ENCODE measurements around the gene TMED1. TPM values are rescaled to one million over a fixed set of nuclear protein-coding genes. Genes with fewer than 3 reads are reported as not detected.

The TMED1 gene
- total and polyA plus RNA-seq, 9 of the 15 experiments (the other 6 are each of a cell fraction or from before 2014, with no cell fraction given), result 0.86 to 30.2 (median 23.5) TPM

DNA sequence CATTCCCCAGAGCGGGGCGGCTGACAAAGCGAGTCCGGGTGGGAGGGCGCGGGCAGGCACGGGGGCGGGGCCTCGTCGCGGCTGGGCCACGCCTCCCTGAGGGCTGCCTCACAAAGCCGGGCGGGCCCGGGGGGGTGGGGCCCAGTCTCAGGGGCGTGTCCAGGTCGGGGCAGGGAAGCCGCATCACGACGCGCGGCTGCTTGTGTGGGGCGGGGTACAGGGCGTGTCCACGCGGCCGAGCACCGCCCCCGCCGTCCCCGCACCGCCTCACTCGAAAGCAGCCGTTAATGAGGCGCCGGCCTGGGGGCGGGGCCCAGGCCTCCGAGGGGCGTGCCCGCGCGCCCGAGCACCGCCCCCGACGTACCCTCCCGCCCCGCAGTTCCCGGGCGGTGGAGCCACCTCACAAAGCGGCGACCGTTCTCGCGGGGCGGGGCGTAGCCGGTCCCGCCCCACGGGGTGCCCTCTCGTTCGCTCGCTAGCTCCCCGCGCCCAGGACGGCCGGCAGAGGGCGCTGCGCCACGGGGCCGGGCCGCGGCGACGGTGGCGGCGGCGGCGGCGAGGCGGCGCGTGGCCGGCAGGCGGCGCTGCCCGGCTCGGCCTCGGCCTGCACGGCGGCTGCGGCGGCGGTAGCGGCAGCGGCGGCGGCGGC lies 35.1 kb upstream of the TMED1 start, which contains the start of gene CARM1 (continued):
- TF ChIP-seq HOXB6 (CRISPR knock-in tag; IDR thresholded peaks at IDR 0.05; ENCODE audit: borderline replicate concordance), result no peak
- no peak for TF ChIP-seq ZNF124 (CRISPR knock-in tag; IDR thresholded peaks at IDR 0.05)
- TF ChIP-seq, protein P1, sequence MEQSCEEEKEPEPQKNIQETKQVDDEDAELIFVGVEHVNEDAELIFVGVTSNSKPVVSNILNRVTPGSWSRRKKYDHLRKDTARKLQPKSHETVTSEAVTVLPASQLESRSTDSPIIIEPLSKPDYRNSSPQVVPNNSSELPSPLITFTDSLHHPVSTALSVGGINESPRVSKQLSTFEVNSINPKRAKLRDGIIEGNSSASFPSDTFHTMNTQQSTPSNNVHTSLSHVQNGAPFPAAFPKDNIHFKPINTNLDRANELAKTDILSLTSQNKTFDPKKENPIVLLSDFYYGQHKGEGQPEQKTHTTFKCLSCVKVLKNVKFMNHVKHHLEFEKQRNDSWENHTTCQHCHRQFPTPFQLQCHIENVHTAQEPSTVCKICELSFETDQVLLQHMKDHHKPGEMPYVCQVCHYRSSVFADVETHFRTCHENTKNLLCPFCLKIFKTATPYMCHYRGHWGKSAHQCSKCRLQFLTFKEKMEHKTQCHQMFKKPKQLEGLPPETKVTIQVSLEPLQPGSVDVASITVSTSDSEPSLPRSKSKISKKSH (CRISPR knock-in tag; IDR thresholded peaks at IDR 0.05), result no peak
- no peak for TF ChIP-seq TFAM (CRISPR knock-in tag; conservative IDR thresholded peaks at IDR 0.05)
- TF ChIP-seq, protein P2, sequence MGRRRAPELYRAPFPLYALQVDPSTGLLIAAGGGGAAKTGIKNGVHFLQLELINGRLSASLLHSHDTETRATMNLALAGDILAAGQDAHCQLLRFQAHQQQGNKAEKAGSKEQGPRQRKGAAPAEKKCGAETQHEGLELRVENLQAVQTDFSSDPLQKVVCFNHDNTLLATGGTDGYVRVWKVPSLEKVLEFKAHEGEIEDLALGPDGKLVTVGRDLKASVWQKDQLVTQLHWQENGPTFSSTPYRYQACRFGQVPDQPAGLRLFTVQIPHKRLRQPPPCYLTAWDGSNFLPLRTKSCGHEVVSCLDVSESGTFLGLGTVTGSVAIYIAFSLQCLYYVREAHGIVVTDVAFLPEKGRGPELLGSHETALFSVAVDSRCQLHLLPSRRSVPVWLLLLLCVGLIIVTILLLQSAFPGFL (CRISPR knock-in tag; IDR thresholded peaks at IDR 0.05), result no peak
- TF ChIP-seq, protein P3, sequence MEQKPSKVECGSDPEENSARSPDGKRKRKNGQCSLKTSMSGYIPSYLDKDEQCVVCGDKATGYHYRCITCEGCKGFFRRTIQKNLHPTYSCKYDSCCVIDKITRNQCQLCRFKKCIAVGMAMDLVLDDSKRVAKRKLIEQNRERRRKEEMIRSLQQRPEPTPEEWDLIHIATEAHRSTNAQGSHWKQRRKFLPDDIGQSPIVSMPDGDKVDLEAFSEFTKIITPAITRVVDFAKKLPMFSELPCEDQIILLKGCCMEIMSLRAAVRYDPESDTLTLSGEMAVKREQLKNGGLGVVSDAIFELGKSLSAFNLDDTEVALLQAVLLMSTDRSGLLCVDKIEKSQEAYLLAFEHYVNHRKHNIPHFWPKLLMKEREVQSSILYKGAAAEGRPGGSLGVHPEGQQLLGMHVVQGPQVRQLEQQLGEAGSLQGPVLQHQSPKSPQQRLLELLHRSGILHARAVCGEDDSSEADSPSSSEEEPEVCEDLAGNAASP (IDR thresholded peaks at IDR 0.05), result no peak
- TF ChIP-seq, protein P4, sequence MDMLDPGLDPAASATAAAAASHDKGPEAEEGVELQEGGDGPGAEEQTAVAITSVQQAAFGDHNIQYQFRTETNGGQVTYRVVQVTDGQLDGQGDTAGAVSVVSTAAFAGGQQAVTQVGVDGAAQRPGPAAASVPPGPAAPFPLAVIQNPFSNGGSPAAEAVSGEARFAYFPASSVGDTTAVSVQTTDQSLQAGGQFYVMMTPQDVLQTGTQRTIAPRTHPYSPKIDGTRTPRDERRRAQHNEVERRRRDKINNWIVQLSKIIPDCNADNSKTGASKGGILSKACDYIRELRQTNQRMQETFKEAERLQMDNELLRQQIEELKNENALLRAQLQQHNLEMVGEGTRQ (CRISPR knock-in tag; IDR thresholded peaks at IDR 0.05), result no peak
- TF ChIP-seq, protein P5, sequence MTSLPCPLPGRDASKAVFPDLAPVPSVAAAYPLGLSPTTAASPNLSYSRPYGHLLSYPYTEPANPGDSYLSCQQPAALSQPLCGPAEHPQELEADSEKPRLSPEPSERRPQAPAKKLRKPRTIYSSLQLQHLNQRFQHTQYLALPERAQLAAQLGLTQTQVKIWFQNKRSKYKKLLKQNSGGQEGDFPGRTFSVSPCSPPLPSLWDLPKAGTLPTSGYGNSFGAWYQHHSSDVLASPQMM (CRISPR knock-in tag; IDR thresholded peaks at IDR 0.05), result no peak
- TF ChIP-seq GATAD2B (IDR thresholded peaks at IDR 0.05; ENCODE audit: borderline replicate concordance), result no peak; the same call in 1 of the 2 replicates
- TF ChIP-seq CCNT2 (IDR thresholded peaks at IDR 0.05; ENCODE audit: borderline replicate concordance, extremely low read depth, insufficient read length, low read depth, low read length), result peak; percentile 90
- TF ChIP-seq HDAC2 (IDR thresholded peaks at IDR 0.05), result no peak
- no peak for TF ChIP-seq ARNT (IDR thresholded peaks at IDR 0.05)
- TF ChIP-seq KDM1A (IDR thresholded peaks at IDR 0.05), result no peak
- no peak for TF ChIP-seq ZFP36 (IDR thresholded peaks at IDR 0.05; ENCODE audit: low read depth, low read length, partially characterized antibody)
- TF ChIP-seq SLC30A9 (CRISPR knock-in tag; IDR thresholded peaks at IDR 0.05), result no peak
- TF ChIP-seq KLF1 (tag; IDR thresholded peaks at IDR 0.05), result 0 out of 2 replicates have a peak, but pooled peaks have one; percentile 47
- no peak for TF ChIP-seq RAD51 (IDR thresholded peaks at IDR 0.05; ENCODE audit: borderline replicate concordance, low read depth)
- TF ChIP-seq STAT5B (CRISPR knock-in tag; IDR thresholded peaks at IDR 0.05), result no peak
- no peak for TF ChIP-seq BMI1 (IDR thresholded peaks at IDR 0.05; ENCODE audit: low read length)
- no peak for TF ChIP-seq SAFB2 (IDR thresholded peaks at IDR 0.05; ENCODE audit: borderline replicate concordance, low read depth, low read length, severe bottlenecking)
- no peak for TF ChIP-seq EP400 (IDR thresholded peaks at IDR 0.05)
- TF ChIP-seq, protein P6, sequence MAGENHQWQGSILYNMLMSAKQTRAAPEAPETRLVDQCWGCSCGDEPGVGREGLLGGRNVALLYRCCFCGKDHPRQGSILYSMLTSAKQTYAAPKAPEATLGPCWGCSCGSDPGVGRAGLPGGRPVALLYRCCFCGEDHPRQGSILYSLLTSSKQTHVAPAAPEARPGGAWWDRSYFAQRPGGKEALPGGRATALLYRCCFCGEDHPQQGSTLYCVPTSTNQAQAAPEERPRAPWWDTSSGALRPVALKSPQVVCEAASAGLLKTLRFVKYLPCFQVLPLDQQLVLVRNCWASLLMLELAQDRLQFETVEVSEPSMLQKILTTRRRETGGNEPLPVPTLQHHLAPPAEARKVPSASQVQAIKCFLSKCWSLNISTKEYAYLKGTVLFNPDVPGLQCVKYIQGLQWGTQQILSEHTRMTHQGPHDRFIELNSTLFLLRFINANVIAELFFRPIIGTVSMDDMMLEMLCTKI (IDR thresholded peaks at IDR 0.05; ENCODE audit: partially characterized antibody), result no peak

Data from K562 (cell line).